GM18858 (cell line): ENCODE data around the gene FHIT.

Experiments
- ATAC-seq: cut with Tn5 transposase; IDR thresholded peaks from one replicate; pipeline ENCODE4 v1.9.1; 2021; ENCODE audit not compliant: unreplicated experiment

Gene FHIT

GRCh38 chr3:59925946-59926345 lies 1325.3 kb downstream of the FHIT start:
- no peak for ATAC-seq

- no peak for ATAC-seq
Measured at GRCh38 chr3:59922192-59922591, 1329.1 kb downstream of the FHIT start.

DNA sequence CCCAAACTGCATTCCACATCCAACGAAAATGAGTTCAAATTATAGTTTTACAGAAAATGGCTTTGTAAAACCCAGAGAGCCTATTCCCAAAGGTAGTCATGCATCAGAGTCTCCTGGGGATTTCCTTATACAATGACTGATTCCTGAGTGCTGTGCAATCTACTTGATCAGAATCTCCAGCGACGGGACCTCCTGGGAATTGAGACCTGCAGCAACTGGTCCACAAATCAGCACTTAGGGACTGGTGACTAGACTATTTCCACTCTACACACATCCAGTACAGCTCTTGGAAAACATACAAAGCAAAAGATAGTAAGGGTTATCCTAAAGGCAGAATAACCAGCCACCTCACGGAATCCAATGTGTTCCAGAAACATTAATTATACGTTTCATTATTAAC lies 1330.4 kb downstream of the FHIT start:
- ATAC-seq: no peak

GRCh38 chr3:59919586-59919985 lies 1331.7 kb downstream of the FHIT start:
- ATAC-seq: no peak

GRCh38 chr3:59914251-59914650 lies 1337.0 kb downstream of the FHIT start:
- no peak for ATAC-seq

GRCh38 chr3:59913645-59914044 lies 1337.6 kb downstream of the FHIT start:
- ATAC-seq: no peak

DNA sequence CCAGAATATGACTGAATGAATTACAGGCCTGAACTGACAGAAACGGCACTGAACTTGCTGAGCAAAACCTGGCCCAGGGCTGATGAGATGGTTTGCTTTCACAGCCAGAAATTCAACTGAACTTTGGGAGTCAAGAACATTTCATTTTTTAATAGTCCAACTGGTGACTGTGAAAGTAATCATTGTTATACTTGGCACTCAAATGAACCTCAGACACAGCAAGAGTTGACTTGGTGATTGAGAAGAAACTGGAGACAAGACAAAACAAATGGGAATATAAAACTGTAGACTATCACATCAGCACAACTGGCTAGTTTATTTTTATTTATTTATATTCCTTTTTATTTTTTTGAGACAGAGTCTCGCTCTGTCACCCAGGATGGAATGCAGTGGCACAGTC lies 1342.6 kb downstream of the FHIT start:
- no peak for ATAC-seq

GRCh38 chr3:59908280-59908679 lies 1343.0 kb downstream of the FHIT start:
- ATAC-seq: no peak

- ATAC-seq: no peak
Measured at GRCh38 chr3:59904296-59904695, 1347.0 kb downstream of the FHIT start.

DNA sequence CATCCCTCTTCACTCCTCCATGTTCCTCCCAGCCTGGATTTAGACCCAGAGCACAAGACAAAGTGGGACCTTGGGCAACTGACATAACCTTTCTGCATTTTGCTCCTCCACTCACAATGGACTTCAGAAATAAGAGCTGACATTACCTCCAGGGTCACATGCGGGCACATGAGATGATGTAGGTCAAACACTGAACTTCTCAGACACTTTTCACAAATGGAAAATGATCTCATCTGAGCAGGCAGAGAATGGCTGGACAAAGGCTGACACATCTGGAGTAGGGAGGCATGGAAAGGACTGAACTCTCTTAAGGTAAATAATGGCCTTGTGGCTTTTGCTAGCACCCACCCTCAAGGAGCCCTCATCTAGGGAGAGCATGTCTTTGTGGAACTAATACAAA lies 1352.2 kb downstream of the FHIT start:
- no peak for ATAC-seq

GRCh38 chr3:59895972-59896371 lies 1355.3 kb downstream of the FHIT start:
- ATAC-seq: no peak

DNA sequence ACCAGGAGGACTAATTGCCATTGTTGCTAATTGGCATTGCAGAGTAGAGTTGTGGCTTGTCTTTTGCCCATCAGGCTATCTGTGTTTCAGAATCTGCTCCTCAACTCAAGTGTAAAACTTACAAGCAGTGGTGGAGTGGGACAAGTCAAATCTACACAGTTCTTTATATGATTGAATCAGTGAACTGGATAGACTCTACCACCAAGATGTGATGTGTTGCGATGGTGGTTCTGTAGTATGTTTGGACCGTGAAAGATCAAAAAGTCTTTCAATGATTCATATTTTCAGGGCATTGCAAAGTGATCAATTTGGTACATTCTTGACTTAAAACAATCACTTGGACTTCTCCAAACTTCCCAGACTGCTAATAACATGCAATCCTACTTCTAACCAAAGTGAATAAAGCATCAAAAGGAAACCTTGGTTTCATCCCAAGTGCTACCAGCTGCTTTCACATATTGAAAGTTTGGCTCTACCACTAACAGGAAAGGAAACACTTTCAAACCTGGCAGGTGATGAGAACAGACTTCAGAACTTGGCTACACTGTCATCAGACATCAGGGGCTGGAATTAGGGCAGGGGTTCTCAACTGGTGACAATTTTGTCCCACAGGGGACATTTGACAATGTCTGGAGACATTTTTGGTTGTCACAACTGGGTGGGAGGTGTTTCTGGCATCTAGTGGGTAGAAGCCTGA lies 1356.7 kb downstream of the FHIT start:
- ATAC-seq: no peak

- ATAC-seq: no peak
Measured at GRCh38 chr3:59890639-59891038, 1360.6 kb downstream of the FHIT start.

DNA sequence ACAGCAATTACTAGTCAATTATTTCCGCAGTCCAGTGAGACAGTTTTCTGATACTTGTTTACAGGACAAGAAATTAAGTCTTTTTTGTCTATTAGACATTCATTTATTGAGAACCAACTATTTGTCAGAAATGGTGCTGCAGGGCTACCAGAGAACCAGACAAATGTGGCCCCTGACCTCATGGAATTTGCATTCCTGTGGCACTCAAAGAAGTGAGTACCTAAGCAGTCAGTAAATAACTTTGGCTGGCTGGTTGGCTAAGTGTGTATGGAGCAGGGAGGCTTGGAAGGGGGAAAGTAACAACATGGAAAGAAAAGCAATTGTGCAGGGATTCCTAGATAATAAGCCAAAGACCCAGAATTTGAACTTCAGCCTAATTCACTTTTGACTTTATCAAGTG lies 1364.5 kb downstream of the FHIT start:
- no peak for ATAC-seq

GRCh38 chr3:59885899-59886400 lies 1365.3 kb downstream of the FHIT start:
- no peak for ATAC-seq

GRCh38 chr3:59885101-59885500 lies 1366.2 kb downstream of the FHIT start:
- no peak for ATAC-seq

- no peak for ATAC-seq
Measured at GRCh38 chr3:59884409-59884808, 1366.8 kb downstream of the FHIT start.

DNA sequence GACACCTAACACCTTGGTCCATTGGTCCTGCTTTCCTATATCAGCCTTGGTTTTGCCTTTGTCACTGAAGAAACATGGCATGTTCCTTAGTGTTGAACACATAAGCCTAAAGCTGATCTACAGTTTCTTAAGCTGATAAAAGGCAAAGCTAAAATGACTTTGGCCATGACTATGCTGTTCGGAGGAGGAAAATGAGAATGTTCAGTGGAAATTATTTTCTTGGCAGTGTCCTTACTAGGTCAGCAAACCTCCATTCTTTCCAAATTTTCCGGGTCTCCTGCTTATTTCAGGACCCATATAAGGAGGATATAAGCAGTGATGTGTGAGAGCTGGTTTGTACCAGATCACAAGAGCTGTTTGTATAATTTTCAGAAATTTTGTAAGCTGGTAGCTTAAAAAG lies 1368.5 kb downstream of the FHIT start:
- no peak for ATAC-seq

DNA sequence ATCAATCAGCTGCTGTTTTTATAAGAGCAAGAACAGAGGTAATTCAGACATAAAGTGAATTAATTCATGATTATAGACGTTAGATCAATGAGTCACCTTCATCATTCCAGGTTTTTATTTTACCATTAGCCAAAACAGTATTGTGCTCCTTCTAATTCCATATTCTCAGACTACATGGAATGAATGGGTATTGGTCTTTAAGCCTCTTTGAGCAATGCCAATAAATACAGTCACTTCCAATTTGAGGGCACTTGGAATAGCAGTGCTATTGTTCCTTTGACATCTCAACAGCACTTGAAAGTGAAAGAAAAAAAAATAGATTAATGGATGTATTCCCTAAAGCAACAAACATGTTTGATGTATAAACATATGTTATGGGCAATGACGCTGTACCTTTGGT lies 1370.5 kb downstream of the FHIT start:
- no peak for ATAC-seq

- ATAC-seq: no peak
Measured at GRCh38 chr3:59879031-59879581, 1372.1 kb downstream of the FHIT start.

- no peak for ATAC-seq
Measured at GRCh38 chr3:59878038-59878427, 1373.2 kb downstream of the FHIT start.

GRCh38 chr3:59877263-59878037 lies 1373.8 kb downstream of the FHIT start:
- no peak for ATAC-seq
